Psoas muscle (tissue), 8 donors: ENCODE results near the gene GPR34. TPM values are rescaled to one million over a fixed set of nuclear protein-coding genes. Genes with fewer than 3 reads are reported as not detected.

Experiments used
- ATAC-seq, 4 donors: fragments of 200-7000 bp; cut with Tn5 transposase; one replicate each; pipeline ENCODE4 v1.9.1; 2020; ENCODE audit warnings: moderate library complexity in 3 of 4, mild to moderate bottlenecking in 2 of 4
- DNase-seq, 2 donors: peaks; one replicate each; pipeline ENCODE4 v3.0.0-alpha.2; 2020
- H3K27ac ChIP-seq: fragments of 200-600 bp; one replicate; pipeline ENCODE4 v1.8.0; 2022
- H3K27me3 ChIP-seq, 3 donors: fragments of 200-600 bp in 1 of 3; one replicate each; pipeline versions ENCODE4 v1.6.1 to v1.8.0; 2013 to 2022; ENCODE audit warnings: low read length in 2 of 3, mild to moderate bottlenecking in 2 of 3, moderate library complexity in 1 of 3; ENCODE audit not compliant: insufficient read depth in 3 of 3
- H3K36me3 ChIP-seq, 2 donors: fragments of 200-600 bp in 1 of 2; one replicate each; pipeline versions ENCODE4 v1.6.1 to v1.8.0; 2013 to 2022; ENCODE audit warnings: low read depth in 1 of 2, mild to moderate bottlenecking in 1 of 2, moderate library complexity in 1 of 2; ENCODE audit not compliant: insufficient read depth in 1 of 2
- H3K4me1 ChIP-seq: fragments of 200-600 bp; one replicate; pipeline ENCODE4 v1.8.0; 2022
- H3K4me3 ChIP-seq: fragments of 200-600 bp; one replicate; pipeline ENCODE4 v1.8.0; 2022; ENCODE audit warnings: mild to moderate bottlenecking
- H3K9me3 ChIP-seq: fragments of 200-600 bp; one replicate; pipeline ENCODE4 v1.8.0; 2022
- WGBS, 3 donors: extraction: QIAGEN DNeasy Blood & Tissue Kit; methylation state at CpG; one replicate each; pipeline versions ENCODE4 v1.1.6 to v1.1.7; 2013; 5-methylcytosine and 5-hydroxymethylcytosine counted together
- intact Hi-C, 2 donors: fragments of 100-400 bp; cut with DNase I; formaldehyde crosslinking; loops; one replicate each; pipeline versions ENCODE4 v1.11.0 to v1.14.2; 2022
- polyA plus RNA-seq, 3 donors: library from polyadenylated mRNA; stranded (reverse); fragments of 200-250 nt; gene quantifications; one replicate each; pipeline ENCODE4 v1.2.3, GENCODE V29; 2013
- total RNA-seq, 4 donors: library from RNA; stranded (reverse); fragmentation: NEBNext Ultra II Directional in 2 of 4; extraction: Animal tissue kit (Norgen Biotek cat#: 25700) in 2 of 4; gene quantifications; one replicate each; pipeline versions ENCODE4 v1.2.1 to v1.2.4, GENCODE V29; 2021 to 2023
- TF ChIP-seq, protein P1 (sequence below): fragments of 200-600 bp; IDR thresholded peaks from one replicate; pipeline ENCODE4 v1.8.0; 2022; ENCODE audit warnings: antibody characterized with exemption
- donor health status: healthy with polysubstance abuse.
- donor health status: DM: no; HTN: no; CAD: no; lungs with moderate emphysema.
- donor health status: Bipolar disorder and iron deficiency.
- donor health status: healthy.
- donor health status: DM: yes; HTN: yes; CAD: no.
- donor health status: DM: no; HTN: no; CAD: no.
- donor health status: DM: no; HTN: no; CAD: no.
- donor health status: DM: yes; HTN: yes; CAD: no.

The GPR34 gene
- total and polyA plus RNA-seq, 7 donors, result 0.53 to 4.3 (median 1.6) TPM

DNA sequence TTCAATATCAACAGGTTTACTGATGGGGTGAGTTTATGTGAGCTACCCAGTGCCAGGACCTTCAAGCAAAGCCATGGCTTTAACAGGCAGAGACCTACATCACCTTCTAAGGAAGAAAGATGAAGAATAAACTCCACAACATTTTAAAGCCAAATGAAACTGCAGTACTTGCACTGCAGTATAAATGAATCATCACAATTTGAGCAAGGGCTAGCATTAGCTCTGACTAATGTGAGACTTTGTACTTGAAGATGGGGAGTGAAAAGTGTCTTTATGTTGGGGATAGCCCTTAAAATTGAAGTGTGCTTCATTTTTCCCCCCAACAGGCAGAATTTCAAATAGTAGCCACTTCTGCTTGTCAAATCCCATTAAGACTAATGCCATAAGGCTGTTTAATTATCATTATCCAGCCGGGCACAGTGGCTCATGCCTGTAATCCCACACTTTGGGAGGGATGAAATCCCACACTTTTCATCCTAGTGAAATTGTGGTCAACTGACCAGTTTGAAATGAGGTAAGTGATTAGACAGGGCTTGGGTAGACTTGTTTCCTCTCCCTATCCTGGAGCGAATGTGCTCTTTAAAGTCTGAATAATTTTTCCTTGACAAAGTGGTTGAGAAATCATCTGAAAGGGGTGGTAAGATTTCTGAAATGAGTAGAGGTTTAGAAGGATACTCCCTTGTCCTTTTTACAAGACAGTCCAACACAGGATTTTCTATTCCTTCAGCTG is 27.2 kb upstream of the GPR34 start:
- Histone ChIP-seq H3K27ac (no peak overlapping the region), H3K4me1 (no peaks in the 10 kb centered on the region), H3K9me3 (no peaks in the 10 kb centered on the region), H3K36me3 (peaks cover 0 to 19% of the 10 kb centered on the region in 2 donors), H3K27me3 (peaks cover 0 to 3% (median 0%) of the 10 kb centered on the region in 3 donors), H3K4me3 (no peak overlapping the region)
- ATAC-seq (no peak), DNase-seq (no peak)
- 64 to 97% (median 86%) methylated on average over 2 of the region's 2 CpGs for WGBS, 3 donors
- TF ChIP-seq, protein P1, sequence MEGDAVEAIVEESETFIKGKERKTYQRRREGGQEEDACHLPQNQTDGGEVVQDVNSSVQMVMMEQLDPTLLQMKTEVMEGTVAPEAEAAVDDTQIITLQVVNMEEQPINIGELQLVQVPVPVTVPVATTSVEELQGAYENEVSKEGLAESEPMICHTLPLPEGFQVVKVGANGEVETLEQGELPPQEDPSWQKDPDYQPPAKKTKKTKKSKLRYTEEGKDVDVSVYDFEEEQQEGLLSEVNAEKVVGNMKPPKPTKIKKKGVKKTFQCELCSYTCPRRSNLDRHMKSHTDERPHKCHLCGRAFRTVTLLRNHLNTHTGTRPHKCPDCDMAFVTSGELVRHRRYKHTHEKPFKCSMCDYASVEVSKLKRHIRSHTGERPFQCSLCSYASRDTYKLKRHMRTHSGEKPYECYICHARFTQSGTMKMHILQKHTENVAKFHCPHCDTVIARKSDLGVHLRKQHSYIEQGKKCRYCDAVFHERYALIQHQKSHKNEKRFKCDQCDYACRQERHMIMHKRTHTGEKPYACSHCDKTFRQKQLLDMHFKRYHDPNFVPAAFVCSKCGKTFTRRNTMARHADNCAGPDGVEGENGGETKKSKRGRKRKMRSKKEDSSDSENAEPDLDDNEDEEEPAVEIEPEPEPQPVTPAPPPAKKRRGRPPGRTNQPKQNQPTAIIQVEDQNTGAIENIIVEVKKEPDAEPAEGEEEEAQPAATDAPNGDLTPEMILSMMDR, result no peak
- intact Hi-C loops, result no loop called here

DNA sequence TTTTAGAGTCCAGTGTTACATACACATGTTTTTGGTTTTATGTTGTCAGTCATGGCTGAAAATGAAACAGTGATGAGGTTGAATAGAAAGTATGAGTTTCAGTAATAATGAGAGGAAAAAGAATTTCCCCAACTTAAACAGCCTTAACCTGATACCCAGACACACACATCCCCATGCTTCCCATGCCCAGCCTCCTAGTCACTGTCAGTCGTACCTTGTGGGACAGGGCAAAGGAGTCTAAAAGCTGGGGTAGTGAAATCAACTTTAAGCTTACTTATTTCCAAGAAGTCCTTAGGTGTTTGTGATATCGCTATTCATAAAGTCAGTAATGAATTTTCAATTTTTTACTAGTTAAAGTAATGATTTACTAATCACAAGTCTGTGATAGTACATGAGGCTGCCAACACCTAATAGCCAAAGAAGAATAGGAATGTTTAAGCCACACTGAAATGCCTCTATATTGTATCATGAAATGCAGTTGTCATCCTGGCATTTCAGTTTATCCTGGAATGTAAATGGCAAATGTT is 24.3 kb upstream of the GPR34 start:
- no peak for ATAC-seq
- Histone ChIP-seq H3K4me1 (no peaks in the 10 kb centered on the region), H3K36me3 (peaks cover 0 to 6% of the 10 kb centered on the region in 2 donors), H3K9me3 (no peaks in the 10 kb centered on the region), H3K27ac (no peak overlapping the region), H3K27me3 (peaks cover 0 to 7% (median 0%) of the 10 kb centered on the region in 3 donors), H3K4me3 (no peak overlapping the region)
- intact Hi-C loops, result no loop called here
- WGBS, 3 donors, result 83 to 94% (median 92%) methylated on average over 2 of the region's 2 CpGs
- DNase-seq, result no peak
- TF ChIP-seq, protein P1, result no peak

DNA sequence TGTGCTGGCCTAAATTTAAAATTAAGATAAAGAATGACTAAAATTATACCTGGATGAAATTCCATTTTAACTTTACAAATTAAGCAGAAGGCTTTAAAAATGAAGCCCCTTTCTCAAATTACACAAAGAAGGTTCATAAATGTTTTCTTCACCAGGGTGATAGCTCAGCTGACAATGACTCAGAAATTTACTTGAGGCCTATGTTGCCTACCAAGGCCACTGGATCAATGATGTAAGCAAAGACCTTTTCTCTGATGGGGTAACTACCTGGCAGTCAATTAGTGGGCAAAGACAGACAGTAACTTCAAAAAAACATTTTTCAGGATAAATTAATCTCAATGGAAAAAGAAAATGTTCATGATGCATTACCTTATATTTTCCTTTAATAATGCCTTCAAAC is 23.9 kb upstream of the GPR34 start:
- intact Hi-C loops, result no loop called here
- ATAC-seq (no peak), DNase-seq (no peak)
- peaks cover 0 to 9% (median 0%) of the 10 kb centered on the region in 3 donors for H3K27me3 ChIP-seq
- H3K9me3 ChIP-seq, result no peaks in the 10 kb centered on the region
- no peaks in the 10 kb centered on the region for H3K4me1 ChIP-seq
- no peak overlapping the region for H3K4me3 ChIP-seq
- no peak overlapping the region for H3K27ac ChIP-seq
- H3K36me3 ChIP-seq, result peaks cover 0 to 1% of the 10 kb centered on the region in 2 donors
- TF ChIP-seq, protein P1, result no peak

DNA sequence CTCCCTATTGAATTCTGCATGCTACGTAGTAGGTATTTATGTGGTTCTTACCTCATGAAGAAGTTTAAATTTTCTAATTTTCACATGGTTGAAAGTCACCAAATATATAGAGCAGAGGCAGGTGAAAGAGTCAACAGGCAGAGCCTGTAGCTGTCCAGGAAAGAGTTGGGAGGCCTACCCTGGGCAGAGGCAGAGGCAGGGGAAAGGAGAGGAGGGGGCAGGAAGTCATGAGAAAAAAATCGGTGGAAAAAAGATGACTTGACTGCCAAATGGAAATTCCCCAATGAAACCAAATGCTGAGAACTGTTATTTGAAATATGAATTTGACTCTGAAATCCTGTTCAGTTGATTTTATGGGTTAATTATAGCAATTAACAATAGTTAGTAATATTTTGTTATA is 23.1 kb upstream of the GPR34 start:
- H3K4me1 ChIP-seq, result no peaks in the 10 kb centered on the region
- whole genome bisulfite sequencing, 3 donors, result 52 to 62% (median 54%) methylated on average over 2 of the region's 2 CpGs
- no peak overlapping the region for H3K4me3 ChIP-seq
- ATAC-seq (no peak), DNase-seq (no peak)
- H3K27me3 ChIP-seq, result peaks cover 0 to 9% (median 0%) of the 10 kb centered on the region in 3 donors
- H3K36me3 ChIP-seq, result no peaks in the 10 kb centered on the region
- intact Hi-C loops, result no loop called here
- TF ChIP-seq, protein P1, result no peak
- H3K9me3 ChIP-seq, result no peaks in the 10 kb centered on the region
- no peak overlapping the region for H3K27ac ChIP-seq
